Type B pancreatic cell (in vitro differentiated cells): ENCODE results near the gene SLC27A2. TPM values are rescaled to one million over a fixed set of nuclear protein-coding genes. Genes with fewer than 3 reads are reported as not detected.

ENCODE experiments used
- DNase-seq: peaks from one replicate; pipeline ENCODE4 v3.0.0; 2021; ENCODE audit warnings: mixed read lengths; ENCODE audit not compliant: unreplicated experiment; ENCODE audit errors: extremely low spot score
- H3K27ac Mint-ChIP-seq: 2 replicates; pipeline ENCODE4 v1.8.0; 2021; ENCODE audit warnings: mild to moderate bottlenecking, mixed read lengths
- H3K27me3 Mint-ChIP-seq: 2 replicates; pipeline ENCODE4 v1.8.0; 2021; ENCODE audit warnings: mixed read lengths
- H3K36me3 Mint-ChIP-seq: 2 replicates; pipeline ENCODE4 v1.8.0; 2021; ENCODE audit warnings: mixed read lengths
- H3K4me1 Mint-ChIP-seq: one replicate; pipeline ENCODE4 v1.8.0; 2021; ENCODE audit warnings: mixed read lengths; ENCODE audit not compliant: unreplicated experiment
- H3K4me3 Mint-ChIP-seq: 2 replicates; pipeline ENCODE4 v1.8.0; 2021; ENCODE audit warnings: mild to moderate bottlenecking, mixed read lengths
- H3K9me3 Mint-ChIP-seq: 2 replicates; pipeline ENCODE4 v1.8.0; 2021; ENCODE audit warnings: mixed read lengths
- CTCF ChIP-seq: fragments of 200-600 bp; sonication (generic); conservative IDR thresholded peaks from 2 replicates; pipeline ENCODE4 v1.5.0; 2021; ENCODE audit warnings: antibody characterized with exemption, mild to moderate bottlenecking
- total RNA-seq: library from RNA; stranded (reverse); gene quantifications from 2 replicates; pipeline ENCODE4 v1.2.1, GENCODE V29; 2021; ENCODE audit warnings: low replicate concordance

SLC27A2 gene
- total RNA-seq, 1 donor from 2014 or later: 5.9 TPM

DNA sequence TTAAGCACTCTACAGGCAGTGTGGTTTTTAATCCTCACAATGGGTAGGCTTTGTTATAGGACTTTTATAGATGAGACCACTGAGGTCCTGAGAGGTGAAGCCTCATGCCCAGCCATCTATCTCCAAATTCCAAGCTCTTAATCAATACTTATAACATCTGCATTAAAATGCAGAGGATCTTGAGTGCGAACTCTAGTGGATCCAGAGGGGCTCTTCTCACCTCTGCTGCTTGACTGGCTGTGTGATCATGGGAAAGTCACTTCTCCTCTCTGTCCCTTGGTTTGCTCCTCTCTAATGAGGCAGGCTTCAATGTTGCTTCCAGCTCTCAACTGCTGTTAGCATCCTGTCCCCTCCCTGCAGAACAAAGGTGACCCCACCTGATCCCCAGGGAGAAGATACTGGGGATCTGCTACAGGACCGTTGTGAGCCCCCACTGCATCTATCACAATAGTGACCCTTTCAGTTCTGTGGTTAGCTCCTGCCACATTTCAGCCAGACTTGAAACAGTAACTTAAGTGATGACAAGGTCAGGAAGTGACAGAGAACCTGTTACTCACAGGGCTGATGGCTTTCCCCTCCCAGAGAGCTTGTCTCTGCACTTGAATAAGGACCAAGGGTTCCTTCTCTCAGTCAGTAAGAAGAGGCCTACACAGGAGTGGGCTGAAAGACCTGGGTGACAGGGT lies 1.3 kb downstream of the SLC27A2 start:
- H3K4me1 Mint-ChIP-seq: peaks cover 4% of the 10 kb centered on the region
- no peak for TF ChIP-seq CTCF
- H3K27me3 Mint-ChIP-seq: peaks cover 55% of the 10 kb centered on the region
- H3K27ac Mint-ChIP-seq: no peak overlapping the region
- peak overlapping the region; percentile 94 for H3K4me3 Mint-ChIP-seq
- H3K36me3 Mint-ChIP-seq: no peaks in the 10 kb centered on the region
- H3K9me3 Mint-ChIP-seq: no peaks in the 10 kb centered on the region
- no peak for DNase-seq

GRCh38 chr15:50184863-50185504 lies 3.0 kb downstream of the SLC27A2 start:
- TF ChIP-seq CTCF: no peak
- Mint-ChIP-seq H3K27ac (no peak overlapping the region), H3K9me3 (no peaks in the 10 kb centered on the region), H3K4me1 (peaks cover 4% of the 10 kb centered on the region), H3K36me3 (no peaks in the 10 kb centered on the region), H3K4me3 (no peak overlapping the region), H3K27me3 (peaks cover 40% of the 10 kb centered on the region)
- no peak for DNase-seq

DNA sequence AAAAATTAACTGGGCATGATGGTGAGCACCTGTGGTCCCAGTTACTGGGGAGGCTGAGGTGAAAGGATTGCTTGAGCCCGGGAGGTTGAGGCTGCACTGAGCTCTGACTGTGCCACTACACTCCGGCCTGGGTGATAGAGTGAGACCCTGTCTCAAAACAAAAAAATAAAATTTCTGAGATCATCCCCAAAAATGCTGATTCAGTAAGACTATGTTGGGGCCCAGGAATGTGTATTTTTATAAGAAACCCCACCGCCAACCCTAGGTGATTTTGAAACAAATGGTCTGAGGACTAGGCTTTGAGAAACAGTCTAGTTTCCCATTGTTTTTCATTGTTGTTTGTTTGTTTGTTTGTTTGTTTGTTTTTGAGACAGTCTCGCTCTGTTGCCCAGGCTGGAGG lies 4.1 kb downstream of the SLC27A2 start:
- H3K4me3 Mint-ChIP-seq: no peak overlapping the region
- H3K27me3 Mint-ChIP-seq: peaks cover 29% of the 10 kb centered on the region
- H3K9me3 Mint-ChIP-seq: no peaks in the 10 kb centered on the region
- DNase-seq: no peak
- H3K4me1 Mint-ChIP-seq: peaks cover 4% of the 10 kb centered on the region
- no peak overlapping the region for H3K27ac Mint-ChIP-seq
- TF ChIP-seq CTCF: no peak
- no peaks in the 10 kb centered on the region for H3K36me3 Mint-ChIP-seq

- H3K36me3 Mint-ChIP-seq: no peaks in the 10 kb centered on the region
- H3K27me3 Mint-ChIP-seq: peaks cover 22% of the 10 kb centered on the region
- H3K9me3 Mint-ChIP-seq: no peaks in the 10 kb centered on the region
- no peak overlapping the region for H3K4me3 Mint-ChIP-seq
- TF ChIP-seq CTCF: no peak
- no peak overlapping the region for H3K27ac Mint-ChIP-seq
- no peak for DNase-seq
- H3K4me1 Mint-ChIP-seq: peaks cover 4% of the 10 kb centered on the region
Observed at GRCh38 chr15:50186752-50187151, 4.8 kb downstream of the SLC27A2 start.

GRCh38 chr15:50187525-50187924 lies 5.5 kb downstream of the SLC27A2 start:
- Mint-ChIP-seq H3K27ac (no peak overlapping the region), H3K9me3 (no peaks in the 10 kb centered on the region), H3K4me3 (no peak overlapping the region), H3K36me3 (no peaks in the 10 kb centered on the region), H3K4me1 (peaks cover 4% of the 10 kb centered on the region), H3K27me3 (peaks cover 18% of the 10 kb centered on the region)
- no peak for DNase-seq
- TF ChIP-seq CTCF: no peak
